HG02981 (cell line): ENCODE measurements around the gene HIPK2.

Source experiments
- ATAC-seq: cut with Tn5 transposase; IDR thresholded peaks from one replicate; pipeline ENCODE4 v1.9.1; 2021; ENCODE audit warnings: mild to moderate bottlenecking, moderate library complexity; ENCODE audit not compliant: unreplicated experiment

The HIPK2 gene

GRCh38 chr7:139718141-139718540 lies 59.7 kb downstream of the HIPK2 start:
- ATAC-seq = no peak

- ATAC-seq = no peak
Measured at GRCh38 chr7:139716156-139716942, 61.4 kb downstream of the HIPK2 start.

DNA sequence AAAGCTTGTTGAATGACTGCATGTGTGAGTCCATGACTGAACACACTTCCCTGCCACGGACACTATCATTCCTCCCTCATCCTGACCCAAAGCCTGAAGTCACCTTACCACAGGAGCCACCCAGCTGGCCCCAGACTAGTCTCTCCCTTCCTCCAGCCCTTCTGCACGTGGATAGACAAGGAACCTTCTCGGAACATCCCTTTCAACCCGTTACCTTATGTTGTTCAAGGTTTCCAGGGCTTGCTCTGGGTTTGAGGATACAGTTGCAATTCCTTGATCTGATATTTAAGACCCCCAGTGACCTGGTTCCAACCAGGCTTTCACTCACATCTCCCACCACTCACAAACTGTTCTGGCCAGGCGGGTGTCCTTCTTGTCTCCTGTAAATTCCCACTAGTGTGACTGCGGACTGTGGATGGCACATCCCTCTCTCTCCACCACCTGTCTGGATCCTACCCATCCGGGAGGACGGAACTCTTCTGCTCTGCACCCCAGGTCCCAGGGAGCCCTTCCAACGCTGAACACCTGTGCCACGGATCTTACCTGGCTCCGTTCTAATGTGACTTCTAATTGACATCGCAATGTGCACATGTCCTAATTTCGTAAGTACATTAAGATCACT lies 62.5 kb downstream of the HIPK2 start:
- no peak for ATAC-seq

GRCh38 chr7:139714163-139714901 lies 63.5 kb downstream of the HIPK2 start:
- peak; percentile 96 for ATAC-seq

- ATAC-seq = no peak
Measured at GRCh38 chr7:139713526-139714162, 64.2 kb downstream of the HIPK2 start.

DNA sequence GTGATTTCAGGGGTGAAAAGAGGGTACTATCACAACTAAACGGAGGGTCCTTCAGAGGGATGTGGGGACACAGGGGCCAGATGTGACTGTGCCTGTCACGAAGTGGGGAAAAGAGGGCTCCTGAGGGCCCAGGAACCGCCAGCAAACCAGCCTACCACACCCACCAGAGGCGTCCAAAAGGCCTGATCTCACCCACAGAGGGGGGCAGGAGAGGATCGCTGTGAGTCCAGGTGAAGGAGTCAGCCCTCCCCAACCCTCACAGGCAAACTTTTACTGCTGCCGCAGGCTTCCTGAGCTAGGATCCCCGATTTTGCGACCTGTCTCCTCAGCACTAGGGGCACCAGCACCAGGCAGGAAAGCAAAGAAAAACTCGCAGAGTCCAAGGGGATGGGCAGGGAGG lies 64.7 kb downstream of the HIPK2 start:
- no peak for ATAC-seq

GRCh38 chr7:139711991-139712743 lies 65.6 kb downstream of the HIPK2 start:
- no peak for ATAC-seq

DNA sequence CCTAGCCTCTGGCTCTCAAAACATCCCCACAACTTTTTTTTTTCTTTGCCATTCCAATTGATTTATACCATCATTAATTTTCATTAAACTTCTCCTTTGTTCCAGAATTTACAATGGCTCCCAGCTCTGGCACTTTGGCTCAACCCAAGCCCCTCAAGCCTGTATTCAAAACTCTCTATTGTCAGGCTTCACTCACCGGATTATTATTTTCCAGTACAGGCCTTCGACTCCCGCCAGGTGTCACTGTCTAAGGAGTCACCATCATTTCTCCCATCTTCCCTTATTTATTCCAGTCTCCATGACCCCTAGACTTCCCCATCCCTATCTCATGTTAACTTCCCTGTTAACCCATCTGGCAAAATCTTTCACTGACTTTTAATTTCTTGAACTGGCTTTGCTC lies 67.8 kb downstream of the HIPK2 start:
- ATAC-seq = no peak

- no peak for ATAC-seq
Measured at GRCh38 chr7:139709485-139709884, 68.3 kb downstream of the HIPK2 start.

GRCh38 chr7:139708541-139708940 lies 69.3 kb downstream of the HIPK2 start:
- peak; percentile 88 for ATAC-seq

DNA sequence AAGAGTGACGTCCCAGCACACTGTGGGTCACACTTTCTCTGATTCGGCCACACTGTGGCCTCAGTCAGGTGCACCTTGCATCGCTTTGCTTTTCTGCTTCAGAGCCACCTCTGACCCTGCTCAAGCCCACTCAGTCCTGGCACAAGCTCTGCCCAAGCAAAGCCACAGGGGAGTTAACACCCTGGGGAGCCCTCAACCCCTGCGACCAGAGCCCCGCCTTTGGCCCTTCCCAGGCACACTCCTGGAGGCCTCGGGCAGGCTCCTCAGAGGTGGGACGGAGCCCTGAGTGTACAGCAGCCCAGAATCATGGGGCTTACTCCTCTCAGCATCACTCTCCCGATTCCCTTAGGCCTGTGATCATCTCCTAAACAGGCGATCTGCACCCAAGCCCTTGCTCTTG lies 71.0 kb downstream of the HIPK2 start:
- ATAC-seq = no peak

DNA sequence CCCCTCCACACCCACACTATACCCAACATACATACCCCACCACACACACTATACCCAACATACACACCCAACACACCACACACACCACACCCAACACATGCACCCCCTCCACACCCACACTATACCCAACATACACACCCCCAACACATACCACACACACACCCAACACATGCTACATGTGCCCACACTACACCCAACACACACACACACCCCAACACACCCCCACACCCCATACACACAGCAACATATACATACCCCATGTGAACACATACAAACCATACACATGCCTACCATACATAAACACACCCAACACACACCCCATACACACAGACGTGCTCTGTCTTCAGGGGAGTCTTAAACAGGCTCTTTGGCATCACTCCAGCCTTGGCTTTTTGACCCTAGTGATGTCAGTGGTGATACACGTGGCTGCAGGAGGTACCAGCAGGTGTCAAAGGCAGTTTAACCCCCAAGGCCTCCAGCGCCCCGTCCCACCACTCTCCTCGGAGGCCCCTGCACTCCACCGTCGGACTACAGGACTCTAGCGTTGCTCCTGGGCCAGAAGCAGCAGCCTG lies 73.4 kb downstream of the HIPK2 start:
- no peak for ATAC-seq

DNA sequence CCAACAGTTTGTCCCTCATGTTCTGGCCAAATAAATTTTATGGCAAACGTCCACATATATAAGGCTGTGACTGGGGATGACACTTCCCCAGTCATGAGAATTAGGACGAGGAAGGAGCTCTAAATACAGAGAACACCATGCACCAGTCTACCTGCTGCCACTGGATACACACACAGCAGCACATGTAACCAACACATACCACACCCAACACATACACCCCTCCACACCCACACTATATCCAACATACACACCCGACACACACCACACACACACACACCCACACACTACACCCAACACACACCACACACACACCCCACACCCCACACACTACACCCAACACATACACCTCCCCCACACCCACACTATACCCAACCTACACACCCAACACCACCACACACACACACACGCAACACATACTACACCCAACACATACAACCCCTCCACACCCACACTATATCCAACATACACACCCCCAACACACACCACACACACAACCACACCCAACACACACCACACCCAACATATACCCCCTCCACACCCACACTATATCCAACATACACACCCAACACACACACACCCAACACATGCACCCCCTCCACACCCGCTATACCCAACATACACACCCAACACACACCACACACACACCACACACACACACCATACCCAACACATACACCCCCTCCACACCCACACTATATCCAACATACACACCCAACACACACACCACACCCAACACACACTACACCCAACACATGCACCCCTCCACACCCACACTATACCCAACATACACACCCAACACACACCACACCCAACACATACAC lies 74.1 kb downstream of the HIPK2 start:
- ATAC-seq = peak; percentile 28

DNA sequence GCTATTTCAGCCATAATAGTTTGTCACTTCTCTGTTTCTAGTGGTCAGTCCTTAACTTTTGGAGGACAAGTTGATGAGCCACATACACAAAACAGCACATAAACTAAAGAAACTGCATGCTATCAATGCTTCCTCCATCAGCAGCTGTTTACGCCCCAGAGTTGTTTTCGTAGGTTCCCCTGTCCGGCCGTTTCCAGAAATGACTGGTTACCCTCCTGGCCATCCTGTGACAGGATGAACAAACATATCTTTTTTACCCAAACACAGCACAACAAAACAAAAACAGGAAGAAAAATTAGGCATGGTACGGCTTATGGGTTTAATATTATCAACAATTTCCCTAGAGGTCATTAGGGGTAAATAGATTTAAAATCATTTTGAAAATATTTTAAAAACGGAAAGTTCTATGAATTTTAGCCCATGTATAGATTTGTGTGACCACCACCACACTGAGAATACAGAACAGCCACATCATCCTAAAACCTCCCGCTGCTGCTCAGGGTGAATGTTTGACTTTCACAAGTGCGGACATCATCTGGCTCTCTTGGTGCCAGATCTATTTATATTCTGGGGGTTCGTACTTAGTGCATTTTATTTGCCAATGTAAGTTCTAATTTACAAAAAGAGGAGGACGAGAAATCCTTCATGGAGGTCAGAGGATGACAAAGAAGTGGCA lies 74.8 kb downstream of the HIPK2 start:
- ATAC-seq = peak; percentile 73

- ATAC-seq = no peak
Measured at GRCh38 chr7:139702313-139702731, 75.5 kb downstream of the HIPK2 start.

GRCh38 chr7:139701908-139702307 lies 75.9 kb downstream of the HIPK2 start:
- no peak for ATAC-seq

- ATAC-seq = no peak
Measured at GRCh38 chr7:139700505-139701235, 77.1 kb downstream of the HIPK2 start.
